ENCODE data around the gene C2CD2.

DNA sequence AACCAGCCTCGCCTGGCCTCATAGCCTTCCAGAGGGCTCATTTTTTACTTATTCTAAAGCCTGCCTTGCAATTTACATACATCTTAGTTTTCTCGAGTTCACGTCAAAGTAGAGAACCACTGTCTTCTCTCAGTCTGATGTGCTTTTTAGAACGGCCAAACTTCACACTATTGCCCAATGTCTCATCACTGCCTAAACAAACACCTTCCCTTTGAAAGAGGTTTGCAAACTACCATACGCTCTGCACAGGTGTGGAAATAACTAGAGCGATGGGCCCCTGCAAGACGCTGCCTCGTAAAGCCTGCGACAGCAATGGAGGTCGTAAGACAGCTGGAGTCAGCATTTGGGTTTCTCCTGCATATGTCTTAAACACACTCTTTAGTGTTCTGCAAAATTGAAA is 97.2 kb downstream of the C2CD2 start:
- no peak for TF ChIP-seq POLR2A (IDR thresholded peaks at IDR 0.05)
- TF ChIP-seq EP300 (IDR thresholded peaks at IDR 0.05) = no peak
- no peak for TF ChIP-seq CTCF (IDR thresholded peaks at IDR 0.05)
